HepG2 (cell line): ENCODE results near the gene CCDC174. TPM values are rescaled to one million over a fixed set of nuclear protein-coding genes. Genes with fewer than 3 reads are reported as not detected.

Experiments used
- ARNT ChIP-seq: fragments of 450-650 bp; IDR thresholded peaks from 2 replicates; pipeline ENCODE4 v1.6.1; 2017
- FOXO1 ChIP-seq: sonication (generic); formaldehyde crosslinking; IDR thresholded peaks from 2 replicates; pipeline ENCODE4 v1.4.0; 2020; ENCODE audit warnings: missing genetic modification reagents
- FOXP1 ChIP-seq, 2 experiments: fragments of 450-650 bp in 1 of 2; IDR thresholded peaks; 2 replicates each; pipeline ENCODE4 v1.6.1; 2017 to 2018; ENCODE audit warnings: antibody characterized with exemption in 1 of 2
- MED1 ChIP-seq: sonication (generic); formaldehyde crosslinking; IDR thresholded peaks from 2 replicates; pipeline ENCODE4 v1.4.0; 2020; ENCODE audit warnings: missing genetic modification reagents
- NCOA1 ChIP-seq: sonication (generic); formaldehyde crosslinking; IDR thresholded peaks from 2 replicates; pipeline ENCODE4 v1.9.0; 2021; ENCODE audit warnings: missing genetic modification reagents
- RXRB ChIP-seq: IDR thresholded peaks from 2 replicates; pipeline ENCODE4 v1.6.1; 2016; ENCODE audit warnings: borderline replicate concordance, missing genetic modification reagents, missing compliant biosample characterization
- SRSF9 ChIP-seq: fragments of 200-400 bp; formaldehyde crosslinking; IDR thresholded peaks from 2 replicates; pipeline ENCODE4 v1.6.1; 2018; ENCODE audit warnings: borderline replicate concordance, mild to moderate bottlenecking, low read depth, low read length; ENCODE audit not compliant: insufficient read depth, poor library complexity, severe bottlenecking
- ZBTB7A ChIP-seq: sonication (generic); formaldehyde crosslinking; IDR thresholded peaks from 2 replicates; pipeline ENCODE4 v1.8.0; 2022; ENCODE audit warnings: mild to moderate bottlenecking, missing genetic modification reagents
- ZKSCAN8 ChIP-seq: IDR thresholded peaks from 2 replicates; pipeline ENCODE4 v1.6.1; 2016; ENCODE audit warnings: borderline replicate concordance, missing genetic modification reagents, missing compliant biosample characterization
- ZMYM2 ChIP-seq: sonication (generic); formaldehyde crosslinking; IDR thresholded peaks from 2 replicates; pipeline ENCODE4 v1.8.0; 2022; ENCODE audit warnings: mild to moderate bottlenecking, missing genetic modification reagents
- ZNF841 ChIP-seq: sonication (generic); formaldehyde crosslinking; IDR thresholded peaks from 2 replicates; pipeline ENCODE4 v1.8.1; 2023; ENCODE audit warnings: missing genetic modification reagents, borderline replicate concordance
- polyA plus RNA-seq, 8 experiments: library from polyadenylated mRNA; depleted of rRNA in 3 of 8; stranded (reverse) in 7 of 8; unstranded in 1 of 8; fragments of >200 nt; fragmentation: Illumina TruSeq in 4 of 8; extraction: Trizol in 4 of 8; gene quantifications; 2 replicates each; pipeline versions ENCODE4 v1.2.1 to v1.2.3, GENCODE V29; 2011 to 2016; ENCODE audit warnings: low read depth in 4 of 8, missing spikeins in 1 of 8, mixed read lengths in 1 of 8; ENCODE audit not compliant: insufficient read depth in 1 of 8
- total RNA-seq, 5 experiments: library from RNA; depleted of rRNA; stranded (reverse); fragments of >200 nt; fragmentation: Illumina TruSeq; extraction: Trizol; gene quantifications; 2 replicates each; pipeline ENCODE4 v1.2.3, GENCODE V29; 2016; ENCODE audit warnings: low read depth in 1 of 5
- TF ChIP-seq, protein P1 (sequence below): IDR thresholded peaks from 2 replicates; pipeline ENCODE4 v1.6.1; 2016; ENCODE audit warnings: low read depth, missing genetic modification reagents, missing compliant biosample characterization
- TF ChIP-seq, protein P2 (sequence below): IDR thresholded peaks from 2 replicates; pipeline ENCODE4 v1.6.1; 2016; ENCODE audit warnings: control low read depth
- TF ChIP-seq, protein P3 (sequence below): IDR thresholded peaks from 2 replicates; pipeline ENCODE4 v1.6.1; 2016; ENCODE audit warnings: low read depth, control low read depth
- TF ChIP-seq, protein P4 (sequence below): IDR thresholded peaks from 2 replicates; pipeline ENCODE4 v1.4.0; 2020; ENCODE audit warnings: mild to moderate bottlenecking, missing genetic modification reagents
- TF ChIP-seq, protein P5 (sequence below): sonication (generic); formaldehyde crosslinking; IDR thresholded peaks from 2 replicates; pipeline ENCODE4 v1.8.0; 2022; ENCODE audit warnings: mild to moderate bottlenecking, missing genetic modification reagents; ENCODE audit not compliant: insufficient replicate concordance

CCDC174 gene
- total and polyA plus RNA-seq, 2 of the 13 experiments (the other 11 are each of a cell fraction or from before 2014, with no cell fraction given): 5.4 to 11.0 TPM

DNA sequence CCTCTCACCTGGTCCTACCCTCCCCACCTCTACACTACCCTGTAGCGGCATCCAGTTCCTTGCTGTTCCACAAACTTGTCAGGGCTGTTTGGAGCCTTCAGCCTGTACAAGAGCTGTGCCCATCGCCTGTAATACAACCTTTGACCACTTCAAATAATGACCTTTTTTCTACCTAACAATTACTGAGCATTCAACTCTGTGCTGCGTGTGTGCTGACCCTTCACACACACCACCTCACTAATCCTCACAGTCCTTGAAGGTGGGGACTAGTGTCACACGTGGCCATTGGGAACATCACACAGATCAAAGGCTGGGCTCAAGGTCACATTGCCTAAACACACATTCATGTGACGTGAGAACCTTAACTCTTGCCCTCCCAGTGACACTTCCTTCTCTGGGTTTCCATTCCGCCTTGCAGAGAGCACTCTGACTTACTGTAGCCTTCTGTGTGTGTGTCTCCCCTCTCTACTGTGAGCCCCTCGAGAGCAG is 26.5 kb downstream of the CCDC174 start (continued):
- TF ChIP-seq, protein P1, sequence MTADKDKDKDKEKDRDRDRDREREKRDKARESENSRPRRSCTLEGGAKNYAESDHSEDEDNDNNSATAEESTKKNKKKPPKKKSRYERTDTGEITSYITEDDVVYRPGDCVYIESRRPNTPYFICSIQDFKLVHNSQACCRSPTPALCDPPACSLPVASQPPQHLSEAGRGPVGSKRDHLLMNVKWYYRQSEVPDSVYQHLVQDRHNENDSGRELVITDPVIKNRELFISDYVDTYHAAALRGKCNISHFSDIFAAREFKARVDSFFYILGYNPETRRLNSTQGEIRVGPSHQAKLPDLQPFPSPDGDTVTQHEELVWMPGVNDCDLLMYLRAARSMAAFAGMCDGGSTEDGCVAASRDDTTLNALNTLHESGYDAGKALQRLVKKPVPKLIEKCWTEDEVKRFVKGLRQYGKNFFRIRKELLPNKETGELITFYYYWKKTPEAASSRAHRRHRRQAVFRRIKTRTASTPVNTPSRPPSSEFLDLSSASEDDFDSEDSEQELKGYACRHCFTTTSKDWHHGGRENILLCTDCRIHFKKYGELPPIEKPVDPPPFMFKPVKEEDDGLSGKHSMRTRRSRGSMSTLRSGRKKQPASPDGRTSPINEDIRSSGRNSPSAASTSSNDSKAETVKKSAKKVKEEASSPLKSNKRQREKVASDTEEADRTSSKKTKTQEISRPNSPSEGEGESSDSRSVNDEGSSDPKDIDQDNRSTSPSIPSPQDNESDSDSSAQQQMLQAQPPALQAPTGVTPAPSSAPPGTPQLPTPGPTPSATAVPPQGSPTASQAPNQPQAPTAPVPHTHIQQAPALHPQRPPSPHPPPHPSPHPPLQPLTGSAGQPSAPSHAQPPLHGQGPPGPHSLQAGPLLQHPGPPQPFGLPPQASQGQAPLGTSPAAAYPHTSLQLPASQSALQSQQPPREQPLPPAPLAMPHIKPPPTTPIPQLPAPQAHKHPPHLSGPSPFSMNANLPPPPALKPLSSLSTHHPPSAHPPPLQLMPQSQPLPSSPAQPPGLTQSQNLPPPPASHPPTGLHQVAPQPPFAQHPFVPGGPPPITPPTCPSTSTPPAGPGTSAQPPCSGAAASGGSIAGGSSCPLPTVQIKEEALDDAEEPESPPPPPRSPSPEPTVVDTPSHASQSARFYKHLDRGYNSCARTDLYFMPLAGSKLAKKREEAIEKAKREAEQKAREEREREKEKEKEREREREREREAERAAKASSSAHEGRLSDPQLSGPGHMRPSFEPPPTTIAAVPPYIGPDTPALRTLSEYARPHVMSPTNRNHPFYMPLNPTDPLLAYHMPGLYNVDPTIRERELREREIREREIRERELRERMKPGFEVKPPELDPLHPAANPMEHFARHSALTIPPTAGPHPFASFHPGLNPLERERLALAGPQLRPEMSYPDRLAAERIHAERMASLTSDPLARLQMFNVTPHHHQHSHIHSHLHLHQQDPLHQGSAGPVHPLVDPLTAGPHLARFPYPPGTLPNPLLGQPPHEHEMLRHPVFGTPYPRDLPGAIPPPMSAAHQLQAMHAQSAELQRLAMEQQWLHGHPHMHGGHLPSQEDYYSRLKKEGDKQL (CRISPR knock-in tag): peak; percentile 92
- TF ChIP-seq ARNT (no peak), SRSF9 (no peak), FOXP1 (IDR thresholded peaks at IDR 0.05) (no peak), FOXP1 (CRISPR knock-in tag; IDR thresholded peaks at IDR 0.05) (peak; percentile 85; the same call in 1 of the 2 replicates), FOXO1 (CRISPR knock-in tag) (peak; percentile 89), NCOA1 (CRISPR knock-in tag) (peak; percentile 91), ZMYM2 (CRISPR knock-in tag) (0 out of 2 replicates have a peak, but pooled peaks have one; percentile 44), RXRB (CRISPR knock-in tag) (peak; percentile 98), ZKSCAN8 (0 out of 2 replicates have a peak, but pooled peaks have one; percentile 52), MED1 (CRISPR knock-in tag) (peak; percentile 96), ZBTB7A (CRISPR knock-in tag) (peak; percentile 85; the same call in 1 of the 2 replicates), ZNF841 (no peak)
- TF ChIP-seq, protein P2, sequence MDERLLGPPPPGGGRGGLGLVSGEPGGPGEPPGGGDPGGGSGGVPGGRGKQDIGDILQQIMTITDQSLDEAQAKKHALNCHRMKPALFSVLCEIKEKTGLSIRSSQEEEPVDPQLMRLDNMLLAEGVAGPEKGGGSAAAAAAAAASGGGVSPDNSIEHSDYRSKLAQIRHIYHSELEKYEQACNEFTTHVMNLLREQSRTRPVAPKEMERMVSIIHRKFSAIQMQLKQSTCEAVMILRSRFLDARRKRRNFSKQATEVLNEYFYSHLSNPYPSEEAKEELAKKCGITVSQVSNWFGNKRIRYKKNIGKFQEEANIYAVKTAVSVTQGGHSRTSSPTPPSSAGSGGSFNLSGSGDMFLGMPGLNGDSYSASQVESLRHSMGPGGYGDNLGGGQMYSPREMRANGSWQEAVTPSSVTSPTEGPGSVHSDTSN (CRISPR knock-in tag): no peak
- TF ChIP-seq, protein P3, sequence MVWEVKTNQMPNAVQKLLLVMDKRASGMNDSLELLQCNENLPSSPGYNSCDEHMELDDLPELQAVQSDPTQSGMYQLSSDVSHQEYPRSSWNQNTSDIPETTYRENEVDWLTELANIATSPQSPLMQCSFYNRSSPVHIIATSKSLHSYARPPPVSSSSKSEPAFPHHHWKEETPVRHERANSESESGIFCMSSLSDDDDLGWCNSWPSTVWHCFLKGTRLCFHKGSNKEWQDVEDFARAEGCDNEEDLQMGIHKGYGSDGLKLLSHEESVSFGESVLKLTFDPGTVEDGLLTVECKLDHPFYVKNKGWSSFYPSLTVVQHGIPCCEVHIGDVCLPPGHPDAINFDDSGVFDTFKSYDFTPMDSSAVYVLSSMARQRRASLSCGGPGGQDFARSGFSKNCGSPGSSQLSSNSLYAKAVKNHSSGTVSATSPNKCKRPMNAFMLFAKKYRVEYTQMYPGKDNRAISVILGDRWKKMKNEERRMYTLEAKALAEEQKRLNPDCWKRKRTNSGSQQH (CRISPR knock-in tag): peak; percentile 51; the same call in 1 of the 2 replicates
- TF ChIP-seq, protein P4, sequence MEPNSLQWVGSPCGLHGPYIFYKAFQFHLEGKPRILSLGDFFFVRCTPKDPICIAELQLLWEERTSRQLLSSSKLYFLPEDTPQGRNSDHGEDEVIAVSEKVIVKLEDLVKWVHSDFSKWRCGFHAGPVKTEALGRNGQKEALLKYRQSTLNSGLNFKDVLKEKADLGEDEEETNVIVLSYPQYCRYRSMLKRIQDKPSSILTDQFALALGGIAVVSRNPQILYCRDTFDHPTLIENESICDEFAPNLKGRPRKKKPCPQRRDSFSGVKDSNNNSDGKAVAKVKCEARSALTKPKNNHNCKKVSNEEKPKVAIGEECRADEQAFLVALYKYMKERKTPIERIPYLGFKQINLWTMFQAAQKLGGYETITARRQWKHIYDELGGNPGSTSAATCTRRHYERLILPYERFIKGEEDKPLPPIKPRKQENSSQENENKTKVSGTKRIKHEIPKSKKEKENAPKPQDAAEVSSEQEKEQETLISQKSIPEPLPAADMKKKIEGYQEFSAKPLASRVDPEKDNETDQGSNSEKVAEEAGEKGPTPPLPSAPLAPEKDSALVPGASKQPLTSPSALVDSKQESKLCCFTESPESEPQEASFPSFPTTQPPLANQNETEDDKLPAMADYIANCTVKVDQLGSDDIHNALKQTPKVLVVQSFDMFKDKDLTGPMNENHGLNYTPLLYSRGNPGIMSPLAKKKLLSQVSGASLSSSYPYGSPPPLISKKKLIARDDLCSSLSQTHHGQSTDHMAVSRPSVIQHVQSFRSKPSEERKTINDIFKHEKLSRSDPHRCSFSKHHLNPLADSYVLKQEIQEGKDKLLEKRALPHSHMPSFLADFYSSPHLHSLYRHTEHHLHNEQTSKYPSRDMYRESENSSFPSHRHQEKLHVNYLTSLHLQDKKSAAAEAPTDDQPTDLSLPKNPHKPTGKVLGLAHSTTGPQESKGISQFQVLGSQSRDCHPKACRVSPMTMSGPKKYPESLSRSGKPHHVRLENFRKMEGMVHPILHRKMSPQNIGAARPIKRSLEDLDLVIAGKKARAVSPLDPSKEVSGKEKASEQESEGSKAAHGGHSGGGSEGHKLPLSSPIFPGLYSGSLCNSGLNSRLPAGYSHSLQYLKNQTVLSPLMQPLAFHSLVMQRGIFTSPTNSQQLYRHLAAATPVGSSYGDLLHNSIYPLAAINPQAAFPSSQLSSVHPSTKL (CRISPR knock-in tag): peak; percentile 99
- TF ChIP-seq, protein P5, sequence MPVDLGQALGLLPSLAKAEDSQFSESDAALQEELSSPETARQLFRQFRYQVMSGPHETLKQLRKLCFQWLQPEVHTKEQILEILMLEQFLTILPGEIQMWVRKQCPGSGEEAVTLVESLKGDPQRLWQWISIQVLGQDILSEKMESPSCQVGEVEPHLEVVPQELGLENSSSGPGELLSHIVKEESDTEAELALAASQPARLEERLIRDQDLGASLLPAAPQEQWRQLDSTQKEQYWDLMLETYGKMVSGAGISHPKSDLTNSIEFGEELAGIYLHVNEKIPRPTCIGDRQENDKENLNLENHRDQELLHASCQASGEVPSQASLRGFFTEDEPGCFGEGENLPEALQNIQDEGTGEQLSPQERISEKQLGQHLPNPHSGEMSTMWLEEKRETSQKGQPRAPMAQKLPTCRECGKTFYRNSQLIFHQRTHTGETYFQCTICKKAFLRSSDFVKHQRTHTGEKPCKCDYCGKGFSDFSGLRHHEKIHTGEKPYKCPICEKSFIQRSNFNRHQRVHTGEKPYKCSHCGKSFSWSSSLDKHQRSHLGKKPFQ (CRISPR knock-in tag): no peak
